GM10248 (cell line): ENCODE data around the gene PALLD.

Experiments
- CTCF ChIA-PET: fragments of 300-600 bp; sonication (Branson Sonifier 250); formaldehyde crosslinking; extraction: SDS; loops from one replicate; lab custom pipeline; 2021; ENCODE audit warnings: antibody characterized with exemption; lab: Yijun Ruan, JAX
- POLR2A ChIA-PET: fragments of 350-650 bp; sonication (Branson Sonifier 250); formaldehyde crosslinking; extraction: SDS; loops from one replicate; lab custom pipeline; 2020; ENCODE audit warnings: antibody characterized with exemption; lab: Yijun Ruan, JAX
- DNase-seq: peaks from one replicate; pipeline ENCODE4 v3.0.0; 2012; ENCODE audit errors: extremely low spot score
- CTCF ChIP-seq: IDR thresholded peaks from 2 replicates; pipeline ENCODE4 v1.5.1; 2012; ENCODE audit warnings: mild to moderate bottlenecking, low read depth; ENCODE audit errors: extremely low read depth, missing control alignments, control extremely low read depth

Gene PALLD

GRCh38 chr4:168536448-168536847, 39.6 kb downstream of the PALLD start:
- no peak for TF ChIP-seq CTCF
- ChIA-PET CTCF (no interaction called here), POLR2A (no interaction called here)
- no peak for DNase-seq

GRCh38 chr4:168537086-168537485, 40.2 kb downstream of the PALLD start:
- no peak for TF ChIP-seq CTCF
- ChIA-PET CTCF (no interaction called here), POLR2A (no interaction called here)
- no peak for DNase-seq

- ChIA-PET POLR2A (no interaction called here), CTCF (no interaction called here)
- DNase-seq: no peak
- TF ChIP-seq CTCF: no peak
Measured at GRCh38 chr4:168537571-168537970, 40.7 kb downstream of the PALLD start.

GRCh38 chr4:168538632-168539031, 41.8 kb downstream of the PALLD start:
- ChIA-PET CTCF (interaction anchor here (0.8 to 1.4 kb wide), 2 partner anchors 13 to 47 kb away, joined by 3 to 5 read pairs; no protein-coding TSS in a partner anchor), POLR2A (no interaction called here)
- TF ChIP-seq CTCF: no peak
- DNase-seq: no peak

GRCh38 chr4:168540086-168540485, 43.2 kb downstream of the PALLD start:
- no peak for DNase-seq
- CTCF ChIA-PET: no interaction called here
- POLR2A ChIA-PET: no interaction called here
- TF ChIP-seq CTCF: no peak

GRCh38 chr4:168540503-168541265, 43.8 kb downstream of the PALLD start:
- ChIA-PET CTCF (no interaction called here), POLR2A (no interaction called here)

More at GRCh38 chr4:168540503-168541265, 43.8 kb downstream of the PALLD start:
- no peak for TF ChIP-seq CTCF
- no peak for DNase-seq
